Putamen (tissue), 1 donor: ENCODE results near the gene GIPC3.

Source experiments
- DNase-seq: peaks from one replicate; pipeline ENCODE4 v3.0.0-alpha.2; 2016; ENCODE audit warnings: low spot score

Gene GIPC3

DNA sequence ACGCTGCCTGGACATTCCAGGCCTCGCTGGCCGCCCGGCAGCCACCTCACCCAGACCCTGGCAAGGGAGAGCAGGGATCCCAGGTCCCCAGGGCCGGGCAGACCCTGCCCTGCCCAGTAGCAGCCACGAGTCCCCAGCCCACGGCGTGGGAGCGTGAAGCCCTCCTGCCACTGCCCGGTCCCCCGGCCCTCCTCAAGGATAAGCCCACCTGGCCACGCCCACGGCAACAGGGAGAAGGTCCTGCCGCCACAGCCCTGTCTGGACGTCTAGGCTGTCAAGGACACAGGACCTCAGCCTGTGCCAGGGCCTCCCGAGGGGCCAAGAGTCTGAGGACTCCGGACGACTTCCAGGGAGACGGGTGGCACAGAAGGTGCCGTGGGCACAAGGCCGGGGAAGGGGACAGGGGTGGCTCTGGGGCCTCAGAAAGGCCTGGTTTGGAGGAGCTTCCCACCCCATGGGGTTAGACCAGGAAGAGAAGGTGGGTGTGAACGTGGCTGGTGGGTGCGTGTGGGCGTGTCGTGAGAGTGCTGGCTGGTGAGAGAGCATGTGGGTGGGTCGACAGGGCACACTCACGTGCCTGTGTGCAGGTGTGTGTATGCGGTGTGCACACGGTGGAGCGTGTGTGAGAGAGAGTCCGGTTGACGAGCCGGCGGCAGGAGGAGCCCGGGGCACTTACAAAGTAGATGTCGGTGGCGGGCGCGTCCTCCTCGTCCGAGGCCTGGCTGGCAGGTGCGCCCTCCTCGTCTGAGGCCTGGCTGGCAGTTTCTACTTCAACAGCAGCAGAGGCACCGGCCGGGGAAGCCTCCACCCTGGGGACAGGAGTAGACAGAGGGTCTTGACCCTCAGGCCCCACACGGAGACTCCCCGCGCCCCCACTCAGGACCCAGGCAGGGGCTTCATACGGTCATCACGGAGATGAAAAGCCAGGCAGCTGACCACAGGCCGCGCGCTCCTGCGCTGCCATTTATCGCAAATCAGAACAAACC lies 53.2 kb downstream of the GIPC3 start:
- DNase-seq = no peak

DNA sequence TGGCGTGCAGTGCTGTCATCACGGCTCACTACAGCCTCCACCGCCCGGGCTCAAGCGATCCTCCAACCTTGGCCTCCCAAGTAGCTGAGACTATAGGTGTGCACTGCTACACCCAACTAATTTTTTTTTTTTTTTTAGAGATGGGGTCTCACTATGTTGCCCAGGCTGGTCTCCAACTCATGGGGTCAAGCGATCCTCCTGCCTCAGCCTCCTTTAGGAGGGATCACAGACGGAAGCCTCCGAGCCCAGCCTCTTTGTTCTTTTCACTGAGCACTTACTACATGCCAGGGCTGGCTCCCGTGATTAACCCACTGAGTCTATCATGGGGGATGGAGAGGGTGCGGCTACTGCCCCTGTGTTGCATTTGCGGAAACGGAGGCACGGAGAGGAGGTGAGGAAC lies 54.2 kb downstream of the GIPC3 start:
- DNase-seq = no peak

DNA sequence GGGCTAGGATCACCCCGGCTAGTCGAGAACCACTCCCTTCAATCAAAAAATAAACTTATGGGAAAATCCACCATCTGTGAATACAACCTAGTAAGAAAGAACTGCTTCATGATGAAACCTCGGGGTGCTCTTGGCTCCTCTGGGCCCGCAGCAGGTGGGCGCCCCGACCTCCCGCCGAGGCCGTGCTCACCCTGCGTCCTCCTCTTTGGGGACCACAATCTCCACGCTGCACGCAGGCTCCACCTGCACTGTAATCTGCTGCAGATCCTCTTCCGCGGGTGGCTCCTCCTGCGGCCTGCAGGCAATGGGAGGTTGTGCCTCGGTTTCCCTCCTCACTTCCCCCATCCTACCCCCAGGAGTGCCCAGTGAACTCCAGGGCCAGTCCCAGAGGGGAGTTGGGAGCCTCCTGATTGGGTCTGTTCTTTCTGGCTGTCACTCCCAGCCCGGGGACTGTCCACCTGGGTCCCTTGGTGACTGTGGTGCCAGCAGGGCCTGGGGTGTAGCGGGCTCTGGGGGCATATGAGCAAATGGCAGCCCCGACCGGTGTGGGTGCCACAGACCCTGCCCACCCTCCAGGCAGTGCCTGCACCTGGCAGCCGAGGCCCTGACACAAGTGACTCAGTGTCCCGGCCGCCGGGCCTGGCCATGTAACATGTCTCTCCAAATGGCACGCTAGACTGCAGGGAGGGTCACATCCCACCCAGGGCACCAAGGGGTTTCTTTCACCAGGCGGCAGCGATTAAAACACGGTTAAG lies 56.4 kb downstream of the GIPC3 start:
- no peak for DNase-seq

DNA sequence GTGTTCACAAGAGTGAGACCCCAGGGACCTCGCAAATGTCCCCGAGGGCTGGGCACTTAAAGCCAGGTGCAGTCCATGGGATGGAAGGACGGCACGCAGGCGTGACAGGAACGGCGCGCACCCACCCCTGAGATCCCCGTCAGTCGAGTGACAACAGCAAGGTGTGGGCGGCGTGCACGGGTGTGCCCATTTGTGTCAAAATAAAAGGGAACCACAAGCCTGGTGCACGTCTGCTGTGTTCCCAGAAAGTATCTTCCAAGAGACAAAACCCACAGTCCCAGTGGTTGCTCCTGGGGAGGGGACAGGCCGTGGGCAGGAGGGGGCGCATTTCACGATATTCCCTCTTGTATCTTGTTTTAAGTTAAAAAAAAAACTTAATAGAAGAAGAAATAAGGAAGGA lies 57.0 kb downstream of the GIPC3 start:
- DNase-seq = no peak
